Measurements from ENCODE around the gene TBCEL.

DNA sequence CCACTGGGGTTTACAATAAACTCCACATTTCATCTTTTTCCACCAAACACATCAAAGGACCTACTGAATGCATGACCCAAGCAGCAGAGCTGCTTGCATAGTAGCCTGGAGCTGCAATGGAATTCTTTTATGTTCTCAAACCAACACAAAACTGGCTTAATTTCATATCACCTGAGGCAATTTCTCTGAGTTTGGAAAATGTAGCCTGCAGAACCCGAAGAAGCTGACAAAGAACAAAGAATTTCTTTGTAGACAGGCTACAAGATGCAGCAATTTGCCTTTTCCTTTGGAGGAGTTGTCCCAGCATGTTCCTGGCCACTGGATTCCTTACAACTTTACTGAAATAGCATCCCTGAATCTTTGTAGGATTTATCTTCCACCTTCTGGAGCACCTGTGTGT, 71.7 kb downstream of the TBCEL start:
- TF ChIP-seq, protein P1, sequence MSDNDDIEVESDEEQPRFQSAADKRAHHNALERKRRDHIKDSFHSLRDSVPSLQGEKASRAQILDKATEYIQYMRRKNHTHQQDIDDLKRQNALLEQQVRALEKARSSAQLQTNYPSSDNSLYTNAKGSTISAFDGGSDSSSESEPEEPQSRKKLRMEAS (IDR thresholded peaks at IDR 0.05; ENCODE audit: insufficient read depth, insufficient read length): no peak
- TF ChIP-seq EZH2 (IDR thresholded peaks at IDR 0.05; ENCODE audit: borderline replicate concordance, low read depth, low read length, severe bottlenecking): no peak
- no peak for TF ChIP-seq FOS (IDR thresholded peaks at IDR 0.05; ENCODE audit: borderline replicate concordance, insufficient read depth, low read length)
- TF ChIP-seq, protein P2, sequence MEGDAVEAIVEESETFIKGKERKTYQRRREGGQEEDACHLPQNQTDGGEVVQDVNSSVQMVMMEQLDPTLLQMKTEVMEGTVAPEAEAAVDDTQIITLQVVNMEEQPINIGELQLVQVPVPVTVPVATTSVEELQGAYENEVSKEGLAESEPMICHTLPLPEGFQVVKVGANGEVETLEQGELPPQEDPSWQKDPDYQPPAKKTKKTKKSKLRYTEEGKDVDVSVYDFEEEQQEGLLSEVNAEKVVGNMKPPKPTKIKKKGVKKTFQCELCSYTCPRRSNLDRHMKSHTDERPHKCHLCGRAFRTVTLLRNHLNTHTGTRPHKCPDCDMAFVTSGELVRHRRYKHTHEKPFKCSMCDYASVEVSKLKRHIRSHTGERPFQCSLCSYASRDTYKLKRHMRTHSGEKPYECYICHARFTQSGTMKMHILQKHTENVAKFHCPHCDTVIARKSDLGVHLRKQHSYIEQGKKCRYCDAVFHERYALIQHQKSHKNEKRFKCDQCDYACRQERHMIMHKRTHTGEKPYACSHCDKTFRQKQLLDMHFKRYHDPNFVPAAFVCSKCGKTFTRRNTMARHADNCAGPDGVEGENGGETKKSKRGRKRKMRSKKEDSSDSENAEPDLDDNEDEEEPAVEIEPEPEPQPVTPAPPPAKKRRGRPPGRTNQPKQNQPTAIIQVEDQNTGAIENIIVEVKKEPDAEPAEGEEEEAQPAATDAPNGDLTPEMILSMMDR (IDR thresholded peaks at IDR 0.05; ENCODE audit: extremely low read depth in 1 of 2, insufficient read depth in 1 of 2, low read depth in 1 of 2, low read length in 2 of 2): no peak
- TF ChIP-seq POLR2AphosphoS5 (IDR thresholded peaks at IDR 0.05; ENCODE audit: insufficient read depth, low read depth, low read length): no peak

All from endothelial cell of umbilical vein (primary cell).